ENCODE results near the gene PAQR6.

DNA sequence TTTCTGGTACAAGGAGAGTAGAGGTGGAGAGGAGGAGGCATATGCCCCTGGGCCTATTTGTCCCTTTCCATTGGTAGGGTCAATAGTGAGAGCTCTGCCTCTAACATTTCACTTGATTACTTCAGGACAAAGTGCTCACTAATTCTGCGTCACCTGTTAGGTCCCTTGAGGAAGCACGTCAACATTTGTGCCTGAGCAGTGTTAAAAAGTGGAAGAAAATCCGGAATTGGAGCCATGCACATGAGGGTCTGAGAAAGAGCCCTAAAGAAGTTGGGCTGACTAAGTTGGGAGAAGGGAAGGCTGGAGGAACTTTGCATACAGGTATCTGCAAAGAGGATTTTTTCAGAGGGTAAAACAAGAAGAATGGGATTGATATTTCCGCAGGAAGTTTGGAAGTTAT, 52.0 kb downstream of the PAQR6 start:
- TF ChIP-seq CTCF (IDR thresholded peaks at IDR 0.05), result no peak
- TF ChIP-seq POLR2A (IDR thresholded peaks at IDR 0.05), result no peak
